Panc1 (cell line): ENCODE data around the gene SMC5.

ENCODE experiments used
- POLR2AphosphoS5 ChIP-seq: IDR thresholded peaks from 2 replicates; pipeline ENCODE4 v1.6.1; 2012; ENCODE audit warnings: mild to moderate bottlenecking, low read depth, low read length, moderate library complexity
- REST ChIP-seq, 2 experiments: IDR thresholded peaks; 2 replicates each; pipeline ENCODE4 v1.6.1; 2011 to 2012; ENCODE audit warnings: low read depth in 2 of 2, control low read depth in 1 of 2, low read length in 1 of 2, mild to moderate bottlenecking in 1 of 2, moderate library complexity in 1 of 2; ENCODE audit not compliant: insufficient read depth in 1 of 2
- SIN3A ChIP-seq: IDR thresholded peaks from 2 replicates; pipeline ENCODE4 v1.6.1; 2012; ENCODE audit warnings: low read depth, mild to moderate bottlenecking, low read length, moderate library complexity, borderline replicate concordance; ENCODE audit not compliant: insufficient read depth
- TCF7L2 ChIP-seq: IDR thresholded peaks from 2 replicates; pipeline ENCODE4 v1.6.1; 2011; ENCODE audit warnings: mild to moderate bottlenecking, low read depth, low read length, inconsistent platforms
- TF ChIP-seq, protein P1 (sequence below): fragments of 450-650 bp; IDR thresholded peaks from 2 replicates; pipeline ENCODE4 v1.5.1; 2017; ENCODE audit warnings: mild to moderate bottlenecking

DNA sequence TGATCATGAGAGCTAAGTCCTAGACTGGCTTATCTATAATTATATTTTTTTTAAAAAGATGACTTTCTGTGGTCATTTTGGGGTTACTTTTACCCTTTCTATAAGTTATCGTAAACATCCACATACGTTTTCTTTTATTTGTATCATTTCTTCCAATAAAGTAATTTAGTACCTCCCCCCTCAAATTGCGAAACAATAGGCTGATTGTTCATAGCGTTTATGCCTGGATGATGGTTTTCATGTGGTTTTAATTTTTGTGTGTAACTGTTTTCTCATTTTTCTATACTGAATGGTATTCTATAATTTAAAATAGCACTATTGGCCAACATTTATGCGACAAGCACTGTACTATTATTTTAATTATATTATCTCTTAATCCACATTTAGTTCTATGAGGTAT is 44.5 kb downstream of the SMC5 start:
- TF ChIP-seq, protein P1, sequence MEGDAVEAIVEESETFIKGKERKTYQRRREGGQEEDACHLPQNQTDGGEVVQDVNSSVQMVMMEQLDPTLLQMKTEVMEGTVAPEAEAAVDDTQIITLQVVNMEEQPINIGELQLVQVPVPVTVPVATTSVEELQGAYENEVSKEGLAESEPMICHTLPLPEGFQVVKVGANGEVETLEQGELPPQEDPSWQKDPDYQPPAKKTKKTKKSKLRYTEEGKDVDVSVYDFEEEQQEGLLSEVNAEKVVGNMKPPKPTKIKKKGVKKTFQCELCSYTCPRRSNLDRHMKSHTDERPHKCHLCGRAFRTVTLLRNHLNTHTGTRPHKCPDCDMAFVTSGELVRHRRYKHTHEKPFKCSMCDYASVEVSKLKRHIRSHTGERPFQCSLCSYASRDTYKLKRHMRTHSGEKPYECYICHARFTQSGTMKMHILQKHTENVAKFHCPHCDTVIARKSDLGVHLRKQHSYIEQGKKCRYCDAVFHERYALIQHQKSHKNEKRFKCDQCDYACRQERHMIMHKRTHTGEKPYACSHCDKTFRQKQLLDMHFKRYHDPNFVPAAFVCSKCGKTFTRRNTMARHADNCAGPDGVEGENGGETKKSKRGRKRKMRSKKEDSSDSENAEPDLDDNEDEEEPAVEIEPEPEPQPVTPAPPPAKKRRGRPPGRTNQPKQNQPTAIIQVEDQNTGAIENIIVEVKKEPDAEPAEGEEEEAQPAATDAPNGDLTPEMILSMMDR: no peak
- TF ChIP-seq POLR2AphosphoS5 (no peak), REST (IDR thresholded peaks at IDR 0.05; ENCODE audit: insufficient read depth in 1 of 2, low read depth in 2 of 2, low read length in 1 of 2) (no peak), TCF7L2 (no peak), SIN3A (no peak)
